Thymus (tissue), 11 donors: ENCODE results near the gene RNF186. TPM values are rescaled to one million over a fixed set of nuclear protein-coding genes. Genes with fewer than 3 reads are reported as not detected.
"Not testable (repeated sequence)": the region's sequence is repeated elsewhere in the genome, so short reads cannot be mapped to it uniquely, and the experiment has no call there.

Experiments
- DNase-seq, 9 donors: peaks; one replicate each; pipeline ENCODE4 v3.0.0-alpha.2; 2013; ENCODE audit warnings: low spot score in 9 of 9, low read depth in 6 of 9, missing footprints in 1 of 9
- H3K27ac ChIP-seq, 2 donors: one replicate each; pipeline ENCODE4 v1.5.1; 2013; ENCODE audit warnings: control low read depth in 1 of 2, low read depth in 1 of 2, low read length in 1 of 2, mild to moderate bottlenecking in 1 of 2, moderate library complexity in 1 of 2
- H3K27me3 ChIP-seq, 2 donors: one replicate each; pipeline ENCODE4 v1.5.1; 2013; ENCODE audit warnings: low read length in 1 of 2; ENCODE audit not compliant: control insufficient read depth in 2 of 2, insufficient read depth in 1 of 2
- H3K36me3 ChIP-seq, 2 donors: one replicate each; pipeline ENCODE4 v1.5.1; 2013; ENCODE audit warnings: low read length in 1 of 2, mild to moderate bottlenecking in 1 of 2, moderate library complexity in 1 of 2; ENCODE audit not compliant: control insufficient read depth in 2 of 2, insufficient read depth in 2 of 2
- H3K4me1 ChIP-seq, 2 donors: one replicate each; pipeline ENCODE4 v1.5.1; 2013; ENCODE audit warnings: low read length in 2 of 2; ENCODE audit not compliant: control insufficient read depth in 2 of 2, insufficient read depth in 2 of 2
- H3K4me3 ChIP-seq, 2 donors: one replicate each; pipeline ENCODE4 v1.5.1; 2013; ENCODE audit warnings: low read length in 2 of 2, control low read depth in 1 of 2, mild to moderate bottlenecking in 1 of 2
- H3K9me3 ChIP-seq, 2 donors: one replicate each; pipeline ENCODE4 v1.5.1; 2013; ENCODE audit warnings: low read length in 1 of 2, mild to moderate bottlenecking in 1 of 2; ENCODE audit not compliant: control insufficient read depth in 2 of 2, insufficient read depth in 1 of 2
- WGBS: extraction: QIAGEN DNeasy Blood & Tissue Kit; methylation state at CpG from one replicate; pipeline ENCODE4 v1.1.7; 2013; 5-methylcytosine and 5-hydroxymethylcytosine counted together
- polyA plus RNA-seq: library from polyadenylated mRNA; stranded (reverse); fragments of 200-250 nt; gene quantifications from one replicate; pipeline ENCODE4 v1.2.3, GENCODE V29; 2013
- total RNA-seq: library from RNA; stranded (reverse); fragments of 120-200 nt; gene quantifications from one replicate; pipeline ENCODE4 v1.2.4, GENCODE V29; 2013
- donor health status: healthy.

Gene RNF186
- total and polyA plus RNA-seq, 2 donors = 0.14 to 0.34 TPM

DNA sequence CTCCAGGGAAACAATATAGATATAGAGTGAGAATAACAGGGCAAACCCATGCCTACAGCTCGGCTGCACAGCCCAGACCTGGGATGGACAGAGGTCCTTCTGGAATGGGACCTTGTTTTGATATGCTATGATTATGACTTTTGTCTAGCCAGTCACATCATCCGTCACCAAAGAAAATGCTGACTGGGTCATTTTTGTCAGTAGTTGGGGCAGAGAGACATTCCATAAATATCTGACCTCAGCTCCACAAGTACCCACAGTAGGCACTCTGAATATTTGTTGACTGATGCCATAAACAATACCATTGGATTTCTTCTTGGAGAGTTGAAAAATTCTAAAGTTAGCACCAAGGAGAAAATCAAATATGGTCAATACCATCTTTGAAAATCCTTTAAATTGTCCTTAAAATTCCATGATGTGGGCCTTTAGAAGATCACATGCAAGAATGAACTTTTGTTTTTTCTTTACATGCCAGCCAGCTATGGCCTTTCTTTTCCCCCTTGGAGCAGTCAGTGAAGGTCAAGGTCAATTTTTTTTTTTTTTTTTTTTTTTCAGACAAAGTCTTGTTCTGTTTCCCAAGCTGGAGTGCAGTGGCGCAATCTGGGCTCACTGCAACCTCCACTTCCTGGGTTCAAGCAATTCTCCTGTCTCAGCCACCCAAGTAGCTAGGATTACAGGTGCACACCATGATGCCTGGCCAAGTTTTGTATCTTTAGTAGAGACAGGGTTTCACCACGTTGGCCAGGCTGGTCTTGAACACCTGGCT, 22.7 kb downstream of the RNF186 start:
- no peaks in the 10 kb centered on the region for H3K4me1 ChIP-seq
- H3K27ac ChIP-seq = no peak overlapping the region
- H3K4me3 ChIP-seq = no peak overlapping the region
- no peaks in the 10 kb centered on the region for H3K9me3 ChIP-seq
- no peaks in the 10 kb centered on the region for H3K36me3 ChIP-seq
- DNase-seq = no peak
- 96% methylated on average over 4 of the region's 4 CpGs for WGBS
- H3K27me3 ChIP-seq = no peaks in the 10 kb centered on the region

DNA sequence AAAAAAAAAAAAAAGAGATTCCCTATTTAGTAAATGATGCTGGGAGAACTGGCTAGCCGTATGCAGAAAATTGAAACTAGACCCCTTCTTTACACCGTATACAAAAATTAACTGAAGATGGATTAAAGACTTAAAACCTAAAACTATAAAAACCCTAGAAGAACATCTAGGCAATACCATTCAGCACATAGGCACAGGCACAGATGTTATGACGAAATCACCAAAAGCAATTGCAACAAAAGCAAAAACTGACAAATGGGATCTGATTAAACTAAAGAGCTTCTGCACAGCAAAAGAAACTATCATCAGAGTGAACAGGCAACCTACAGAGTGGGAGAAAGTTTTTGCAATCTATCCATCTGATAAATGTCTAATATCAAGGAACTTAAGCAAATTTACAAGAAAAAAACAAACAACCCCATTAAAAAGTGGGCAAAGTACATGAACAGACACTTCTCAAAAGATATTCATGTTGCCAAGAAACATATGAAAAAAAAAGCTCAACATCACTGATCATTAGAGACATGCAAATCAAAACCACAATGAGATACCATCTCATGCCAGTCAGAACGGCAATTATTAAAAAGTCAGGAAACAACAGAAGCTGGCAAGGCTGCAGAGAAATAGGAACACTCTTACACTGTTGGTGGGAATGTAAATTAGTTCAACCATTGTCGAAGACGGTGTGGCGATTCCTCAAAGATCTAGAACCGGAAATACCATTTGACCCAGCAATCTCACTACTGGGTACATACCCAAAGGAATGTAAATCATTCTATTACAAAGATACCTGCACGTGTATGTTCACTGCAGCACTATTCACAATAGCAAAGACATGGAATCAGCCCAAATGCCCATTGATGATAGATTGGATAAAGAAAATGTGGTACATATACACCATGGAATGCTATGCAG, 24.8 kb downstream of the RNF186 start:
- H3K4me3 ChIP-seq, H3K4me1 ChIP-seq, DNase-seq, H3K9me3 ChIP-seq, H3K27me3 ChIP-seq, H3K27ac ChIP-seq, H3K36me3 ChIP-seq: not testable (repeated sequence)
- WGBS = 84% methylated on average over 9 of the region's 9 CpGs

DNA sequence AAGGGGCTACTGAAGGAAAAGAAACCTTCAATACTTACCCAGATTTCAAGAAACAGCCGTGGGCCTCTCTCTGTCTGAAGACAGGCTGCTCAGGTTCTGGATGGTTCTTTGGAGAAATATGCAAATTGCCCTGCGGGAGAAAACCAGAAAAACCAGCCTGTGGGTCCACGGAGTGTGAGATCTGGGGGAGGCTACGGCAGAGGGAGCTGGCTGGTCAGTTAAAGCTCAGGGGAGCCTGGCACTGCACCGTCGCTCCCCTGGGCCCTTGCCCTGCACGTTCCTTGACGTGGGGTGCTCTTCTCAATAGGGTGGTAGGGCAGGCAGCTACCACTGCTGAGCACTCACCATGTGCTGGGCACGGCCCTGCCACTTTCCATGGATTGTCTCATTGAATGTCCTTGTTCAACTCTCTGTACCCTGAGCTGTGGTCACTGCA, 28.1 kb downstream of the RNF186 start:
- no peak overlapping the region for H3K4me3 ChIP-seq
- WGBS = 95% methylated on average over 9 of the region's 9 CpGs
- no peaks in the 10 kb centered on the region for H3K27me3 ChIP-seq
- no peak overlapping the region for H3K27ac ChIP-seq
- no peaks in the 10 kb centered on the region for H3K36me3 ChIP-seq
- no peaks in the 10 kb centered on the region for H3K4me1 ChIP-seq
- no peak for DNase-seq
- no peaks in the 10 kb centered on the region for H3K9me3 ChIP-seq

DNA sequence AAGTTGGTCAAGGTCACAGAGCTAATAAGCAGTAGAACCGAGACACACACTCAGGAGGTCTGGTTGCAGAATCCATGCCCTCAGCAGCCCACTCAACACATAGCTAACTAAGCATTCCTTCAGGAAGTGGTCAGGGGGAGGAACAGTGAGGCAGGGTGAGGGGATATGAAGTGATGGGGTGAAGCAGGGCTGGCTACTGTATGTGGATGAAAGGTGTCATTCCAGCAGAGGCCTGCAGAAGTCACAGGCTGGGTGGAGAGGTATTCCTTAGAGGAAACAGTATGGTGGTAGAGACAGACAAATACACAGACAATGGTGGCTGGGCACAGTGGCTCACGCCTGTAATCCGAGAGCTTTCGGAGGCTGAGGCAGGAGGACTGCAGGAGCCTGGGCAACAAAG, 29.4 kb downstream of the RNF186 start:
- Histone ChIP-seq H3K4me1 (no peaks in the 10 kb centered on the region), H3K27ac (no peak overlapping the region), H3K27me3 (no peaks in the 10 kb centered on the region), H3K4me3 (no peak overlapping the region), H3K9me3 (no peaks in the 10 kb centered on the region), H3K36me3 (no peaks in the 10 kb centered on the region)
- 74% methylated on average over 4 of the region's 4 CpGs for whole genome bisulfite sequencing
- DNase-seq = no peak

DNA sequence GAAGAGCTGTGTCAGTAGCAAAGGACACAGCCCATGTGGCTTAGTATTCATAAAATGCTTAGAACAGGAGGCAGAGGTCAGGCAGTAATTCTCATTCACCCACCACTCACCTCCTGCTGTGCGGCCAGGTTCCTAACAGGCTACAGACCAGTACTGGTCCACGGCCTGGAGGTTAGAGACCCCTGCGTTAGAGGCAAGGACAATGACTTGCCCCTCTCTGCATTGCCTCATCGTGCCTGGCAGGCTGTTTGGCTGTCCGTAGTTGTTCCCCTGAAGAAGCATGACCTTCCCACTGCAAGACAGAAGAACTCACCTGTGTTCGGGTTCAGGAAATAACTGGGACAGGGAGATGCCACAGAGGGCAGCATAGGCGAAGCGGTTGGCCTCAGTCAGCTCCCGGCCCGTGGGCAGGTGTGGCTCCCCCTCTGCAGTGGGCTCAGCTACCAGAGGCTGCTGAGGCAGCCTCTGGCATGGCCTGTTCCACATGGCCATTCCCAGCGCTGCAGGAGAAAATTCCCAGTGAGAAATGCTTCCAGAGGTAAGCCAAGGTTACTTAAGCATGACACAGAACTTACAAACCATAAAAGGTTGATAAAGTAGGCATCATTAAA, 34.7 kb downstream of the RNF186 start:
- Histone ChIP-seq H3K27me3 (no peaks in the 10 kb centered on the region), H3K9me3 (no peaks in the 10 kb centered on the region), H3K4me1 (no peaks in the 10 kb centered on the region), H3K27ac (no peak overlapping the region), H3K4me3 (no peak overlapping the region), H3K36me3 (peaks cover 0 to 6% of the 10 kb centered on the region in 2 donors)
- DNase-seq = no peak
- 96% methylated on average over 11 of the region's 11 CpGs for WGBS

DNA sequence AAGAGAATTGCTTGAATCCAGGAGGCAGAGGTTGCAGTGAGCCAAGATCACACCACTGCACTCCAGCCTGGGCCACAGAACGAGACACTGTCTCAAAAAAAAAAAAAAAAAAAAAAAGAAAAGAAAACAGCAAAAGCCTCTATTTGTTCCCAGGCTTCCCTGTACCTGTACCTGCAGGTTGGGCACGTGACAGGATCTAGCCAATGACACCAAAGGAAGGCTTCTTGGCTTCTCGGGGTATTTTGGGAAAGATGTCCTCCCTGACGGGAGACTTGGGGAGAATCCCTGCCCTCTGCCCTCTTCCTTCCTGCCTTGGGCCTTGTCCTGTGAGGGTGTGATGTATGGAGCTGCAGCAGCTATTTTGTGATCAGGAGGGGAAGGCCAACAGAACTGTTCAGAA, 38.1 kb downstream of the RNF186 start:
- WGBS = 95% methylated on average over 4 of the region's 4 CpGs
- Histone ChIP-seq H3K27ac (no peak overlapping the region), H3K4me1 (no peaks in the 10 kb centered on the region), H3K27me3 (no peaks in the 10 kb centered on the region), H3K9me3 (no peaks in the 10 kb centered on the region), H3K36me3 (peaks cover 0 to 6% of the 10 kb centered on the region in 2 donors), H3K4me3 (no peak overlapping the region)
- no peak for DNase-seq

DNA sequence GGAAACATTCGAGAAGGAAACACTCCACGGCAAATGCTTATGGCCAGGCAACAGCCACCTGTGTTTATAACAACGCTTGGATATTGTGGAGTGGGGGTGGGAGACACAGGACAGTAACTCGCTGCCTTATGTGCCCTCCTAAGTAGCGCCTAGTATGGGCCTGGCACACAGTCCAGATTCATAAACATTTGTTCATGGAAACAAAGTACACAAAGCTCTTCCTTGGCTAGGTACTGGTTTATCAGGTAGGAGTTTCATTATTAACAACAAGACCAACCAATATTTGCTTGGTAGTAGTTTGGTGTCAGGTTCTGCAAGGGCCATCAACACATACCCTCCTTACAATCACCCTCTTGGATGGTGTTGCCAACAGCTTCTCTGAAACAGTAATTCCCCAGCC, 38.8 kb downstream of the RNF186 start:
- no peak for DNase-seq
- Histone ChIP-seq H3K36me3 (peaks cover 0 to 6% of the 10 kb centered on the region in 2 donors), H3K27ac (no peak overlapping the region), H3K4me1 (no peaks in the 10 kb centered on the region), H3K9me3 (no peaks in the 10 kb centered on the region), H3K27me3 (no peaks in the 10 kb centered on the region), H3K4me3 (no peak overlapping the region)
- 99% methylated on average over 5 of the region's 5 CpGs for WGBS

DNA sequence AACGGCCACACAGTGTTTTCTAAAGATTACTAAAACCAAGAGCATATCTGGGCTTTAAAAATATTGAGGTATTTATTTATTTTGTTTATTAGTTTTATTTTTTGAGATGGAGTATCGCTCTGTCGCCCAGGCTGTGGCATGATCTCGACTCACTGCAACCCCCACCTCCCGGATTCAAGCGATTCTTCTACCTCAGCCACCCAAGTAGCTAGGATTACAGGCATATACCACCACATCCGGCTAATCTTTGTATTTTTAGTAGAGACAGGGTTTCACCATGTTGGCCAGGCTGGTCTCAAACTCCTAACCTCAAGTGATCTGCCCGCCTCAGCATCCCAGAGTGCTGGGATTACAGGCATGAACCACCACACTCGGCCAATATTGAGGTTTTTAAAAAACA, 39.3 kb downstream of the RNF186 start:
- Histone ChIP-seq H3K27me3 (no peaks in the 10 kb centered on the region), H3K4me1 (no peaks in the 10 kb centered on the region), H3K36me3 (peaks cover 0 to 6% of the 10 kb centered on the region in 2 donors), H3K9me3 (no peaks in the 10 kb centered on the region), H3K4me3 (no peak overlapping the region), H3K27ac (no peak overlapping the region)
- WGBS = 96% methylated on average over 9 of the region's 9 CpGs
- no peak for DNase-seq

DNA sequence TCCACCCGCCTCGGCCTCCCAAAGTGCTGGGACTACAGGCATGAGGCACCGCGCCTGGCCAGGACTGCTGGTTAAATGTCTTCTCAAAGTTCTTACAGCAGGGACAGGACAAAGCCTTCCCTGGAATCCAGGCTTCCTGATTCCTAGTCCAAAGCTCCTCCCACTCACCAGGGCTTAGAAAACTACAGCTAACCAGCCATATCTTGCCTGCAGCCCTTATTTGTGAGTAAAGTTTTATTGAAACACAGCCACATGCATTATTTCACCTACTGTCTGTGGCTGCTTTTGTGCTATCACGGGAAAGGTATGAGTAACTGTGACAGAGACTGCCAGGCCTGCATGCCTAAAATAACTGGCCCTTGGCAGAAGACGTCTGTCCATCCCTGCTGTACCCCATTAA, 39.8 kb downstream of the RNF186 start:
- DNase-seq = no peak
- Histone ChIP-seq H3K36me3 (peaks cover 0 to 4% of the 10 kb centered on the region in 2 donors), H3K4me3 (no peak overlapping the region), H3K27me3 (no peaks in the 10 kb centered on the region), H3K4me1 (no peaks in the 10 kb centered on the region), H3K27ac (no peak overlapping the region), H3K9me3 (no peaks in the 10 kb centered on the region)
- 97% methylated on average over 6 of the region's 6 CpGs for WGBS
